Measurements from ENCODE around the gene NACC2.
"Not testable (repeated sequence)": the region's sequence is repeated elsewhere in the genome, so short reads cannot be mapped to it uniquely, and the experiment has no call there.

Gene NACC2

DNA sequence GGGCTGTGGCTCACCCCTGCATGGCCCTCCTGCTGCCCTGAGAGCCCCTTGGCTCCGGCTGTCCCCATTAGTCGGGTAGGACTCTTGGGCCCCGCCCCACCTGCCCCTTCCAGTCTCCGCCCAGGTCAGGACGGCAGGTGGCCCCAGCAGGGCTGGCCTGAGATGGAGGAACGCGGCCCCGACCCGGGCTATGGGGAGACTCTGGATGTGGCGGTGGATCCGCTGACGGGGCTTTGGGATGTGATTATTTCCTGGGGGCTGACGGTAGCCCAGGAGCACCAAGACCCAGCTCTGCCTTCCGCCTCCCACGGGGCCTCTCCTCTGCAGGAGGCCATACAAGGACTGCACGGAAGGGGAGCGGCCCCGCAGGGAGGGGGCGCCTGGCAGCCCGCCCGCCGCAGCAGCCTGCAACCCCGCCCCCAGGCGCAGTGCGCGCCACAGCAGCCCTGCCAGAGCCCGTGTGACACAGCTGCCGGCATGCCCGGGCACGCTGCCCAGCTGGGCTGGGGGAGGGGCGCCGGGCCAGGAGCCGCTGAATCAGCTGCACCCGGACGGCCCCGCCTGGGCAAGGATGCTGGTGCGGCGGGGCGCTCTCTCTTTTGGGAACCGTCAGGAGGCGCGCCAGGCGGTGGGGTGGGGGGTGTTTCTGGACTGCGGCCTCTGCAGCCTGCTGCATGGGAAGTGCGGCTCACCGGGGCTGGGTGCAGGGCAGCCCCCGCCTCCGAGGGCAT lies 14.4 kb upstream of the NACC2 start:
- no peak for FAIRE-seq

DNA sequence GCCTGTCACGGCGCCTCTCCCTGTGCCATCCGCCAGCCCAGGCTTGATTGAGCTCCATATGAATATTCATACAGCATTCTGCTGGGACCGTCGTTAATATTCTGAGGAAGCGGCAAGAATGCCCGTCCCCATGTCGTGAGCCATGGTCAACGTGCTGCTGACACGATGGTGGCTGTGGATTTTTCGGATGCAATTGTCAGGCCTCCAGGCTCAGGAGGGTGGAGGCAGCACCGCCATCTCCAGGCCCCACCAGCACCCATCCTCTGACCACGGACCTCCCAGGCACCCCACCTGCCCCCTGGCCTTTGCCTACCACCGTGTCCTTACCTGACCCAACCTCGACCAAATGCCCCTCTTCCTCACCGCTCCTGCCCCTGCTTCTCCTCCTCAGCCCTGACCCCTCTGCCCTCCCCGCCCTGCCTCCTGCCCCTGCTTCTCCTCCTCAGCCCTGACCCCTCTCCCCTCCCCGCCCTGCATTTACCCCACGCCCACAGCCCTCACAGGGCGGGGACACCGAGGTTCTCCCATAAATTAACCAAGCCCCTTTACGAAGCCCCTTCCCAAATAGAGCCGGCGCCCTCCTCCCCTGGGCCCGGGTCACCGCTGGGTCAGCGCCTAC lies 13.7 kb upstream of the NACC2 start:
- FAIRE-seq = no peak

DNA sequence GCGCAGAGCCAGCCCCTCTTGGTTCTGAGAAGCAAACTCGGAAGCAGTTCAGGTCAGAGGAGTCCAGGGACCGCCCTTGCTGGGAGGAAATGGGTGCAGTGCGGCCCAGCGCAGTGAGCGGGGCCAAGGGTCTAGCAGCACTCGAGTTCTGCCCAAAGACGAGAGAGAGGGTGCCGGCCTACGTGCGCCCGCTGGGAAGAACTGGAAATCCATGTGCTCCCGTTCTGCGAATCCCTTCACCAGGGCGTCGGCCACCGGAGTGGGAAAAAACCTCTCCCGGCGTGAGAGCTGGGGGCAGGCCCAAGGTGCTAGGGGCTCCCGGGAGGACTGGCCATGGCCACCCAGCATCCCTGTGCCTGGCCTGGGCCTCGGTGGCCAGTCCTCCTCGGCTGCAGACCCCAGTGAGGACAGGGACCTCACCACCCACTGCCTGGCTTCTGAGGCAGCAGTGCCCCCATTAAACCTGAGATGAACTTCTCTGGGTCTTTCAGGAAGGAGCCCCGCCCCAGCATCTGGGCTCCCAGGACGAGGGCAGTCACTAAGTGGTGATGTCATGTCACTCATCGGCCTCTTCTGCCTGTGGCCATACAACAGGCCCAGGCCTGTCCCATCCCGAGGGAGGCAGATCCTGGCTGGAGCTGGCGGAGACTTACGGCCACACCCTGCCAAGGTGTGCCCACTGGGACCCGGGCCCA lies 13.0 kb upstream of the NACC2 start:
- FAIRE-seq = no peak

DNA sequence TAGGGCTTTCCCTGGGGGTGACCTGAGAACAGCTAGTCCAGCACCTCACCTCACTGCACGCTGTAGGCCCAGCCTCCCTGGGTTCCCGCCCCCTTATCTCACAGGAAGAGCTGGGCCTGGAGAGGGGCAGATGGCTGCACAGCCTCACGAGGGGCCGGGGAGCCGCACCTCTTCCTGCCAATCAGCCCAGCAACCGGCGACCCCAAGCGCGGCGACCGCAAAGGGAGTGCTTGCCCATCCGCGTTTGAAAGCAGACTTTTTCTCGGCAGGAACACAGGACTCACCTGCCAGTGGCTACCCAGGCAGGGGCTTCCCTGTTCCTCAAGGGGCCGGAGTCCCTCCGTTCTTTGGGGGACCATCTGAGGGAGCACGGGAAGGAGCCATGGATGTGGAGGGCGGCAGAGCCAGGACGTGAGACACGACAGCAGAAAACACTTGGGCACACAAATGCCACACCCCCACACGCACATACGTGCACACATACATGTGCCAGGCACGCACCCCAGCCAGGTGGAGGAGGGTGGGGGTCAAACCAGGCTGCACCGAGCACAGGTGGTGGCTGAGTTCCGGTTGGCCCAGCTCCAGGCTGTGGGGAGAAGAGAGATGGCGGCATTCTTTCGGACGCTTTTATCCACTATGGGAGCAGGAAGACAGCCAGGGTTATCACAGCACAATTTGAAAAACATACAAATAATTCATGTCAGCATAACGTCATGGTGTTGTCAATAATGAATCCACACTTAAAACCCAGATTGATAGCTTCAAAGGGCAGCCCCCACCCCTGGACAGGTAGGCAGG lies 12.3 kb upstream of the NACC2 start:
- FAIRE-seq = no peak

DNA sequence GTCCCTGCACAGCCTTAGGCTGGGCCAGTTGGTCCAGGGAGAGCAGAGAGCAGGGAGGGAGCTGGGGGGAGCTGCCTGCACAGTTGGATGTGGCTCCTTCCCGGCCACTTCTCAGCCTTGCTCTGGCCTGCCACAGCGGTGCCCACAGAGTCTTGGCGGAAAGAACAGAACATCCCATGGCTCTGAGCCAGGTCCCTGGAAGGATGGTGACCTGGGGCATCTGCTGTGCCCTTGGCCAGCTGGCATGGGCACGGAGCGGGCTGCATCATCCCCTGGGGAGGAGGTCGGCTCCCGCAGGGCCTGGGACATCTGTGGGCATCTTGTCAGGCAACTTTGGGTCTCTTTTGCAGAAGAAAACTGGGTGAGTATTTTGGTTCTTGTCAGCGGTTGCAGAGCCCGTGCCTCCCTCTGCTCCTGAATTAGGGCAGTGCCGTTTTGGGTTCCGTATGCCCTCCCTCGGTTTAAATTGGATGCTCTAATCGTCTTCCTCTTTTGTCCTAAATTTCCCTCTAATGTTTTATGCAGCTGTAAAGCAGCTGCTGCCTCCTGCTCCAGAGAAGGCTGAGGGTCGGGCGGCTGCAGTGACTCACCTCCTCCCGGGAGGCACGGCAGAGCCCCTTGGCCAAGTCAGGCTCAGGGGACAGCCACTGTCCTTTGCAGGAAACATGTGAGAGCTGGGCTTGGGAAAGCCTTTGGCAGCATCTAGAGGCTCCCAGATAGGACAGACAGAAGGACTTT lies 10.5 kb upstream of the NACC2 start:
- no peak for FAIRE-seq

DNA sequence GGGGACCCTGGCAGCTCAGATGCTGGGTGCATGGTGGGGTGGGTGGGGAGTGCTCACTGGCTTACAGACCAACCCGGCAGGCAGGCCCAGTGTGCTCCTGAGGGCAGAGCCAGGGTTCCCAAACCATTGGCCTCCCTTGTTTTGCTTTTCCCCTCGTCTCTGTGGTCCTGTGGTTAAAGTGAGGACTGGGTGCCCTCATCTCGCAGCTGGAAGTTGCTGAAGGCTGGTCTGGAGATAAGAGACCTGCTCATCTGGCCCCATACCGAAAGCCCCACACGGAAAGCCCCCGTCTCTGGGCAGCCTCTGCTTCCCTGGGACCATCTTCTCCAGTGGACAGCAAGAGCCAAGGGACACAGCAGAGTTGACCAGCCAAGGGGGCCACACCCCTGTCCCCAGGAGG lies 9.8 kb upstream of the NACC2 start:
- no peak for FAIRE-seq

DNA sequence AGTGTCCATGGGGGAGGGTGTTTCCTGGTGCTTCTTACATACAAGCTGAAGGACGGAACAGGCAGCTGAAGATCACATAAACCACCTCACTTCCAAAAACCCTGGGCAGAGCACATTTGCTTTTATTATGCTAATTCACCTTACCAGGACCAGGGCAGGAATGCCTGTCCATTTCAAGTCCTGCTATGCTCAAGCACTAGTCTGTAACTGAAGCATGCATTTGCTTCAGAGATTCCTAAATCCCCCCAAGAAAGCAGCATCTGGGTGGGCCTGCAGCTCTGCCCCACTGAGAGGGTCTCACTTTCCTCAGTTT lies 9.4 kb upstream of the NACC2 start:
- FAIRE-seq = no peak

DNA sequence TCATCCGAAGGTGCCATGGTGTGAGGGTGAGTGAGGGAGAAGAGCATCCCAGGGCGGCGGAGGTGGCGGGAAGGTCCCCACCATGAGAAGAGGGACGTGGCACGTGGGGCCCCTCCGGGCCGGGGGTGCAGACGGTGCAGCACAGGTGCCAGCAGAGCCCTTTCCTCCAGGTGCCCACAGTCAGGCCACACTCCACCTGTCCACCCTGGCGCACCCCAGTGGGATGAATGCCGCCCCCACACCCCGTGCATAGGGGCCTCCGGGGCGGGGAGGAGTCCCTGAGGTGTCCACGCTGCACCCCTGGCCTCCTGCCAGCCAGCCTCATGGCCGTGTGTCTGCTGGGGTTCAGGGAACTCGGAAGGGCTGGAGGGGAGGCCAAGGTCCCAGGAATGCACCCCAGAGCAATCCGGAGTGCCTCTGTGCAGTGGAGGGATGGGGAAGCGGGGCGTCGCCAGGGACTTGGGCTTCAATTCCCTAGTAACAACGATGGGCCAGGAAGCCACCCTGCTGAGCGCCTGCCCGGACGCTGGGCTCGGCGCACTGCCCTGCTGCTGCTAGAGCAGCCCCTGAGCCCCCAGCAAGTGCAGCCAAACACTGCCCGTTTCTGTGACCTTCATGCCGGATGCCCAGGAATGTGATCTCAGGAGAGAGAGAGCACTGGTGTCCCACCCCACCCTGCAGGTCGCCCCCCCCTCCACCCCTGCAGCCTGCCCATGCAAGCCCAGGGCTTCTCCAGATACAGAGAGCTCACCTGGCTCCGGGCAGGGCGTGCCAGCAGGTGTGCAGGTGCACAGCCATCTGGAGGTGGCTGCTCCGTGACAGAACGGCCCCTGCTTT lies 8.8 kb upstream of the NACC2 start:
- FAIRE-seq = no peak

DNA sequence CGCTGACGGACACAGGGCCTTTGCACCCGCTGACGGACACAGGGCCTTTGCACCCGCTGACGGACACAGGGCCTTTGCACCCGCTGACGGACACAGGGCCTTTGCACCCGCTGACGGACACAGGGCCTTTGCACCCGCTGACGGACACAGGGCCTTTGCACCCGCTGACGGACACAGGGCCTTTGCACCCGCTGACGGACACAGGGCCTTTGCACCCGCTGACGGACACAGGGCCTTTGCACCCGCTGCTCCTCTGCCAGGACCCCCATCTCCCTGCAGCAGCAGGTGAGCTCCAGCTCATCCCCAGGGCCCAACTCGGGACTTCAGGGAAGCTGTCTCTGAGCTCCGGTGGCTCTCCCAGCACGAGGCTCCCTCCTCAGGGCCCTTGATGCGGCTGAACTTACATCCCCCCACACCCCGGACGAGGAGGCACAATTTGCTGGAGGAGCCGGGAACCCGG lies 6.6 kb upstream of the NACC2 start:
- FAIRE-seq = not testable (repeated sequence)

DNA sequence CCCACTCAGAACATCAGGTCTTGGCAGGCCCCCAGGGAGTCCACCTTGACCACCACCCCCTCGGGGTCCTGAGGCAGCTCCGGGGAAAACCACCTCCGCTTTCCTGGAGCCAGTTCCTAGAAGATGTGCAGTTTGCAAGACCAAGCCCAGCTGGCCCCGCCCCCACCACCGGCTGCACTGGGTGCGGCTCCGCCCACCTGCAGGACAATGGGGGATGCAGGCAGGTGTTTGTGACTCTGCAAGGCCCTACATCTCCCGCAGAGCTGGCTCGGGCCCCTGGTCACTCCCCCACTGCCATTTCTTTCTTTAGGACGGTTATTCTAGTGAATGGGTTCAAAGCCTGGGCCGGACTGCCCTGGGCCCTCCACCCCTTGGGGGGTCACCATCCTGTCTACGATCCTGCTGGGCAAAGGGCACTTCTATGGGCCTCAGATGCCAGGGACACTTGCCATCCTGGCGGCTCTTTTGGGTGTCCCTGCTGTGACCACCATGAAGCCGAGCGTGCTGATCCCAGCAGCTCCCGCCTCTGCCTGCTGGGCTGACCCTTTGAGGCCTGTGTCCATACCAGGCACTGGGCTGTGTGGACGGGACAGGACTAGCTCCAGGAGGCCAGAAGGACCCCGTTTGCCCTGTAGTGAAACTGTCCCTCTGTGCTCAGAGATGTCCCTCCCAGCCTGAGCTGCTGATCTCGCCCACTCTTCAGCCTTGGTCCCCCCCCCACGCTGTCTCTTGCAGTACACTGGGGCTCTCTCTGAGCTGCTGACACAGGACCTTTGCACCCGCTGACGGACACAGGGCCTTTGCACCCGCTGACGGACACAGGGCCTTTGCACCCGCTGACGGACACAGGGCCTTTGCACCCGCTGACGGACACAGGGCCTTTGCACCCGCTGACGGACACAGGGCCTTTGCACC lies 5.9 kb upstream of the NACC2 start:
- no peak for FAIRE-seq

DNA sequence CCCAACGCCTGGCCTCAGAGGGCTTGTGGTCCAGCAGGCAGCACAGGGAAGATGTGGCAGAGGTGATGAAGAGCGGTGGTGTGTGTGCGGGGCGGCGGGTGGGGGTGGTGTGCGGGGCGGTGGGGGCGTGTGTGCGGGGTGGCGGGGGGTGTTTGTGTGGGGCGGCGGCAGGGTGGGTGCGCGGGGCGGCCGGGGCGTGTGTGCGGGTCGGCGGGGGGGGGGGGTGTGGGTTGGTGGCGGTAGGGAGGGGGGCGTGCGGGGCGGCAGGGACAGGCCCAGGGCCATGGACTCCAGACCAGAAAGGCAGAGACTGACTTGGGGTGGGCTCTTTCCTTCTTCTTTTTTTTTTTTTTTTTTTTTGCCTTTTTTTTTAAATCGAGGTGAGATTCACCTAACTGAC lies 4.5 kb upstream of the NACC2 start:
- FAIRE-seq = no peak

DNA sequence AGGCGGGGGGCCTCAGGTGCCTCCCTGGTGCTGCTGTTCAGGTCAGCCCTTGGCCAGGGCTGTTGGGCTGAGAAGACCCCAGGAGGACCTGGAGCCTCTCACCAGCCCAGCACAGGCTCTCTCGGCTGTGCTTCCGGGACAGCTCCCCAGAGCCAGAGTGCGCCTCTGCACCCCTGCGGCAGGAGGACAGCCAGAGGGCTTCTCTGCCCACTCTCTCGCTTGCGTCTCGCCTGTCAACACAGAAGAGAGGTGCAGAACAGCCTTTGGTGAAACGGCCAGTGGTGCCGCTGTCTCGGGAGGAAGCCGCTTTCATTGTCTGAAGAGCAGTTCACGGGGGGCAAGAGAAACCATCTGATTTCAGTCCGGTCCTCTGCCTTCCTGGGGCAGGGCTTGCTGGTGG lies 3.8 kb upstream of the NACC2 start:
- FAIRE-seq = no peak

DNA sequence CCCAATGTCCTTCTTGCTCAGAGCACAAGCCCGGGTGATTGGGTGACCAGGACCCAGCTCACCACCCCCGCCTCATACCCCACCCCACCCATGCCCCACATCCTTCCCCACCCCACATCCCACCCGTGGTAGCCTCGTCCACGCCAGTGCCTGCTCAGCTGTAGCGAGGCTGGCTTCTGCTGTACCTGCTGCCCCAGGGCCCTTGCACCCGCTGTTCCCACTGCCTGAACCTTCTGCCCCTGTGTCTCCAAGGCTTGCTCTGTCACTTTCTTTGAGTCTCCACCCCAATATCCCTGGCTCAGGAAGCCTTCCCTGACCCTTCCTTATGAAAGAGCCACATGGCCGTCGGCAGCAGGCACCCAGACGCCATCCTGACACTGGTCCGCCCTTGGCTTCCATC lies 3.1 kb upstream of the NACC2 start:
- no peak for FAIRE-seq

DNA sequence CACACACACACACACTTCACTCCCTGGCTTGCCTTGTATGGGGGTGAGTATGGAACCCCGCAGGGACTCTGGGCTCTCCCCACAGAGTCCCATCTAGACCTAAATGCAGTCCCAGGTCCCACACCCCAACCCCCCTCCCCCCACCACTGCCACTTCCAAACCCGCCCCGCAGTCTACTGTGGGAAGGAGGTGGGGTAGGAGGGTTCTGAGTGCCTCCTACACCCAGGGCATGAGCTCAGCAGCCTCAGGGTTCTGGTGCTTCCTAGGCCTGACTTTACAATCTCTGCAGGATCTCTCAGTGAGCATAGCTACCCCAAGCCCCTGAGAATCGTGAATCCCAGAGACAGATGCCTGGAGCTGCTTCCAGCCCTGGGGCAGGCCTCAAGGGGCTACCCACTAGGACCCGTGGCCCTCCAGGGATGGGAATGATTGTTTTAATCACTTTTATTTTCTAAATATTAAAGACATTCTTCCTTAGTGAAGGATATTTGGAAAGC lies 1.5 kb upstream of the NACC2 start:
- no peak for FAIRE-seq

DNA sequence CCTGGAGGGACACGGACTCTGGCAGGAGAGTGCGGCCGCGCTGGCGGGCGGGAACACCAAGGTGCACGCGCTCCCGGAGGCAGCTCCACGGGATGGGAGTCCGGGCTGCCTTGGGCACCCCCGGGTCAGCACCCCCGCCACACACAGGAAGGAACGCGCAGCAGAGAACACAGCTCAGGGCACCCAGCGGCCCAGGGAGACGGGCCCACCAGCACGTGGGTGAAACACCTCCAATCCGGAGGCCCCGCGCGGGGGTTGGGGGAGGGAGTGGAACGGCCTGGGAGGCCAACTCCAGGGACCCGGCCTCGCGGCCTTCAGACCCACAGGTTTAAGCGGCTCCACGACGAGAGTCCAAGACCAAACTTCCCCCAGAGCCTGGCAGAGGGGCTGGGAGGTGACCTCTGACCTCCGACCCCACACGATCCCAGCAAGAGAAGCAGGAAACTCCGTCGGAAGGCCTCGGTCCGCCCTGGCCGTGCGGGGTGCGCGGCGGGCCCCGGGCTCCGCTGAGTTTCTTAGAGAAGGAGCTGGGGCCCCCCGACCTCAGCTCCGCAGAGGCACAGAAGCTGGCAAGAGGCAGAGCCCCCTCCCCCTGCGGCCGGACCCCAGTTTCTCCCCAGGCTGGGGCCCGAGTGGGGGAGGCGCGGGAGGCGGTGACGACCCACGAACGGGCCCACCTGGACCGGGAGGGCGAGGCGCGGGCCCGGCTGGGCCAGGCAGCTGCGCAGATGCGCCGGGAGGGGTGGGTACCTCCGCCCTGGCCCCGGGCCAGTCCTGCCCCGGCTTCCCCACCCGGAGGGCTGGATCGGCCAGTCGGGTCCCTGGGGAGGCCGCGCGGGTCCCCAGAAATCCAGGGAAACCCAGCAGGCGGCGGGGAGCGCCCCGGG lies 851 bp downstream of the NACC2 start:
- FAIRE-seq = no peak

DNA sequence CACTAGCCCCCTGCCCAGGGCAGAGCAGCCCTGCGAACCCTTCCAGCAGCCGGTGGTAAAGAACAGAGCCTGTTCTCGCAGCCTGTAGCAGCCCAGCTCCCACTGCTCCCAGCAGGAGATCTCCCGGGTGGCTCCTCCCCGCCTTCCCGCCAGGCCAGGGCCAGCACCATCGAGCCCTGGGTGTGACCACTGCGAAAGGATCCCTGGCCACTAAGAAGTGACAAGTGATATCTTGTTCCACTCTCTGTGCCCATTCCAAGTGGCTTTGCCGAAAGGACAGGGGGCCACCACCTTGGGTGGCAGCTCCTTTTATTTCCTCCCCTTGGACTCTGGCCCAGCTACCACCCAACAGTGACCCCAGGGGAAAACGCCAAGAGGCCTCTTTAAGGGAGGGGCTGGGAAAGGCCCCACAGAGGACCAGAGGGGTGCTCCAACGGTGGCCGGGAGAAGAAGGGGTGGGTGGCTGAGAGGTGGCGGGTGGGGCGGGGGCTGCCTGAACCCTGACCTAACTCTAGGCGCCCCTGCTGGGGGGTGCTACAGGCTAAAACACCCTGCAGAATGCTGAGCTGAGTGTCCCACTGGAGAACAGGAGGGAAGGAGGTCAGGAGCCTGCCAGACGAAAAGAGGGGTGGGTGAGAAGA lies 1.6 kb downstream of the NACC2 start:
- FAIRE-seq = no peak

DNA sequence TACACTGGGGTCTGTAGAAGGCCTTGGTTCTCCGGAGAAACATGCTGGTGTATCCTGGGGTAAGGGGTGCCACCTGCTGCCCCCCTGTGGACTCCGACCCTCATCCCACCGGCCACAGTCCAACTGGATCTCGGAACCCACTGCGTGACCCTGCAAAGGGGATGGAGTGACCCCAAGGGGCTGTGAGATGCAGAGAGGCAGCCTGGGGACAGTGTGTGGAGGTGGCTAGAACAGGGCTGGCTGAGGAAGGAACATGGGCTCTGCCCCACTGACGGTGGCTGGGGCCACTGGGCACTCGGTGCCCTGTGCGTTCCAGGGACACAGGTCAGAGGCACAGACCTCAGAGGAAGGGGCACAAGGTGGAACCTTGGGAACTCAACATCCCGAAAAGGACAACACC lies 2.3 kb downstream of the NACC2 start:
- FAIRE-seq = no peak

DNA sequence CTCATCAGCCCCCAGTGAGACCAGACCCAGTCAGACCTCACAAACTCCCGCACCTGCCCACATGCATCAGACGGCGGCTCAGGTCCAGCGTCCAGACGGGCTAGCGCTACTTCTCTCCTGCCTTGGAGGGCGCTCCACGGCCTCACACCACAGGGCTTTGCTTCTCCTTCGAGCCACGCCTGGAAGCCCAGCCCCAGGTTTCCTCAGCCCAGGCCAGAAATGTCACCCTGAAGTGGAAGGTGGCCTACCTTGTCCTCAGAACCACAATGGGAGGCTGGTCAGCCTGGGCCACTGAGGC lies 2.8 kb downstream of the NACC2 start:
- FAIRE-seq = no peak
